ENCODE results near the gene SMIM36. TPM values are rescaled to one million over a fixed set of nuclear protein-coding genes. Genes with fewer than 3 reads are reported as not detected.
"Not testable (repeated sequence)": the region's sequence is repeated elsewhere in the genome, so short reads cannot be mapped to it uniquely, and the experiment has no call there.

SMIM36 gene
- total RNA-seq, 4 donors from 2014 or later, result not detected

- H3K4me3 ChIP-seq, result no peak overlapping the region
These were observed 9.2 kb upstream of the SMIM36 start for GRCh38 chr17:55520402-55520801.

GRCh38 chr17:55518510-55518909, 7.3 kb upstream of the SMIM36 start:
- H3K27me3 ChIP-seq, result no peaks in the 10 kb centered on the region
- DNase-seq, result no peak
- no peak for ATAC-seq
- no peaks in the 10 kb centered on the region for H3K36me3 ChIP-seq
- in situ Hi-C loops (cut with MboI; ENCODE audit: low sequenced_read_pairs in 4 of 4), result loop anchor here in 3 of 4 donors (10.0 to 25.0 kb wide), 2 partner anchors 524 to 531 kb away; no protein-coding TSS in a partner anchor
- TF ChIP-seq CTCF (IDR thresholded peaks at IDR 0.05 in 4 of 5, conservative IDR thresholded peaks at IDR 0.05 in 1 of 5), result no peak
- no peak for TF ChIP-seq POLR2A (IDR thresholded peaks at IDR 0.05)
- intact Hi-C loops (cut with DNase I; ENCODE audit: low total_unique reads), result no loop called here
- H3K4me1 ChIP-seq, result no peaks in the 10 kb centered on the region
- no peak overlapping the region for H3K27ac ChIP-seq
- no peaks in the 10 kb centered on the region for H3K9me3 ChIP-seq
- H3K4me3 ChIP-seq, result no peak overlapping the region

More at GRCh38 chr17:55520402-55520801, 9.2 kb upstream of the SMIM36 start:
- Histone ChIP-seq H3K4me1 (no peaks in the 10 kb centered on the region), H3K36me3 (no peaks in the 10 kb centered on the region), H3K27ac (no peak overlapping the region), H3K9me3 (no peaks in the 10 kb centered on the region), H3K27me3 (no peaks in the 10 kb centered on the region)
- ATAC-seq (no peak), DNase-seq (no peak)
- in situ Hi-C loops (cut with MboI; ENCODE audit: low sequenced_read_pairs in 4 of 4), result loop anchor here in 2 of 4 donors (5.0 to 25.0 kb wide), 2 partner anchors 247 to 533 kb away; no protein-coding TSS in a partner anchor
- TF ChIP-seq CTCF (IDR thresholded peaks at IDR 0.05 in 4 of 5, conservative IDR thresholded peaks at IDR 0.05 in 1 of 5), result no peak
- TF ChIP-seq POLR2A (IDR thresholded peaks at IDR 0.05), result no peak
- intact Hi-C loops (cut with DNase I; ENCODE audit: low total_unique reads), result loop anchor here (10.0 kb wide), 1 partner anchor 1194 kb away; no protein-coding TSS in a partner anchor

GRCh38 chr17:55513885-55514590, 2.8 kb upstream of the SMIM36 start:
- Histone ChIP-seq H3K4me3 (no peak overlapping the region), H3K4me1 (no peaks in the 10 kb centered on the region), H3K27ac (no peak overlapping the region), H3K36me3 (no peaks in the 10 kb centered on the region), H3K9me3 (no peaks in the 10 kb centered on the region), H3K27me3 (no peaks in the 10 kb centered on the region)
- TF ChIP-seq CTCF (IDR thresholded peaks at IDR 0.05 in 4 of 5, conservative IDR thresholded peaks at IDR 0.05 in 1 of 5), result peak; percentile 76 to 93 (median 85)
- TF ChIP-seq POLR2A (IDR thresholded peaks at IDR 0.05), result no peak
- intact Hi-C loops (cut with DNase I; ENCODE audit: low total_unique reads), result loop anchor here (1.0 to 2.0 kb wide), 2 partner anchors 92 to 157 kb away; no protein-coding TSS in a partner anchor
- ATAC-seq, result peak; percentile 85 to 91
- in situ Hi-C loops (cut with MboI; ENCODE audit: low sequenced_read_pairs in 4 of 4), result loop anchor here in 3 of 4 donors (10.0 to 25.0 kb wide), 2 partner anchors 519 to 527 kb away; no protein-coding TSS in a partner anchor
- DNase-seq, result peak; percentile 33 to 53

- H3K27ac ChIP-seq; H3K36me3 ChIP-seq; H3K27me3 ChIP-seq; H3K9me3 ChIP-seq; intact Hi-C loops (cut with DNase I; ENCODE audit: low total_unique reads); H3K4me1 ChIP-seq; ATAC-seq; DNase-seq; H3K4me3 ChIP-seq: not testable (repeated sequence)
- in situ Hi-C loops (cut with MboI; ENCODE audit: low sequenced_read_pairs in 4 of 4), result loop anchor here in 1 of 4 donors (25.0 kb wide), 1 partner anchor 520 kb away; no protein-coding TSS in a partner anchor
These were observed 3.6 kb downstream of the SMIM36 start for GRCh38 chr17:55507669-55508068.

GRCh38 chr17:55501626-55502025, 9.6 kb downstream of the SMIM36 start:
- H3K27ac ChIP-seq; ATAC-seq; H3K27me3 ChIP-seq; DNase-seq; H3K36me3 ChIP-seq; intact Hi-C loops (cut with DNase I; ENCODE audit: low total_unique reads); H3K9me3 ChIP-seq; H3K4me1 ChIP-seq; H3K4me3 ChIP-seq: not testable (repeated sequence)
- in situ Hi-C loops (cut with MboI; ENCODE audit: low sequenced_read_pairs in 4 of 4), result loop anchor here in 1 of 4 donors (25.0 kb wide), 1 partner anchor 514 kb away; no protein-coding TSS in a partner anchor
